Epithelial cell of proximal tubule (primary cell): ENCODE measurements around the gene MYO1B. TPM values are rescaled to one million over a fixed set of nuclear protein-coding genes. Genes with fewer than 3 reads are reported as not detected.

ENCODE experiments used
- DNase-seq: peaks from one replicate; pipeline ENCODE4 v3.0.0-alpha.2; 2011; ENCODE audit warnings: low read depth
- H3K4me3 ChIP-seq: 2 replicates; pipeline ENCODE4 v1.5.1; 2011; ENCODE audit warnings: low read depth, mild to moderate bottlenecking, low read length
- CTCF ChIP-seq: conservative IDR thresholded peaks from 2 replicates; pipeline ENCODE4 v1.5.1; 2012; ENCODE audit warnings: low read depth, mild to moderate bottlenecking, low read length
- total RNA-seq: library from RNA; depleted of rRNA; stranded (reverse); fragments of >200 nt; gene quantifications from 2 replicates; pipeline ENCODE4 v1.2.3, GENCODE V29; 2015

MYO1B gene
- total RNA-seq, 1 donor from 2014 or later: 69.6 TPM

GRCh38 chr2:191459158-191459557 is 214.0 kb downstream of the MYO1B start:
- TF ChIP-seq CTCF: no peak
- no peak overlapping the region for H3K4me3 ChIP-seq
- no peak for DNase-seq

- no peak for TF ChIP-seq CTCF
- DNase-seq: peak; percentile 80
- H3K4me3 ChIP-seq: no peak overlapping the region
Observed at GRCh38 chr2:191462370-191462769, 217.2 kb downstream of the MYO1B start.

- no peak for DNase-seq
- TF ChIP-seq CTCF: no peak
- no peak overlapping the region for H3K4me3 ChIP-seq
Observed at GRCh38 chr2:191463790-191464189, 218.6 kb downstream of the MYO1B start.

- no peak for TF ChIP-seq CTCF
- DNase-seq: no peak
- no peak overlapping the region for H3K4me3 ChIP-seq
Observed at GRCh38 chr2:191465766-191466420, 220.7 kb downstream of the MYO1B start.

GRCh38 chr2:191467113-191467512 is 221.9 kb downstream of the MYO1B start:
- no peak for DNase-seq
- no peak overlapping the region for H3K4me3 ChIP-seq
- TF ChIP-seq CTCF: no peak

- H3K4me3 ChIP-seq: no peak overlapping the region
- no peak for TF ChIP-seq CTCF
- no peak for DNase-seq
Observed at GRCh38 chr2:191470306-191470705, 225.1 kb downstream of the MYO1B start.

GRCh38 chr2:191474464-191474863 is 229.3 kb downstream of the MYO1B start:
- DNase-seq: no peak
- no peak overlapping the region for H3K4me3 ChIP-seq
- TF ChIP-seq CTCF: no peak
